Measurements from ENCODE around the gene CIC. TPM values are rescaled to one million over a fixed set of nuclear protein-coding genes. Genes with fewer than 3 reads are reported as not detected.

Gene CIC
- total RNA-seq, 4 donors from 2014 or later = 57.8 to 90.0 (median 59.0) TPM

GRCh38 chr19:42270346-42271044, 1.4 kb downstream of the CIC start:
- WGBS, 2 donors = 0 to 3% methylated on average over 18 of the region's 18 CpGs
- no peak for DNase-seq (ENCODE audit: low spot score in 2 of 2)
- intact Hi-C loops (cut with DNase I; ENCODE audit: low total_unique reads) = no loop called here

GRCh38 chr19:42271045-42271419, 2.0 kb downstream of the CIC start:
- intact Hi-C loops (cut with DNase I; ENCODE audit: low total_unique reads) = no loop called here
- DNase-seq (ENCODE audit: low spot score in 2 of 2) = no peak
- H3K4me3 ChIP-seq (ENCODE audit: low read depth, poor library complexity, severe bottlenecking) = no peak overlapping the region
- 0 to 31% methylated on average over 3 of the region's 3 CpGs for WGBS, 2 donors
- TF ChIP-seq POLR2A (IDR thresholded peaks at IDR 0.05) (no peak), CTCF (IDR thresholded peaks at IDR 0.05) (no peak)

More at GRCh38 chr19:42270346-42271044, 1.4 kb downstream of the CIC start:
- TF ChIP-seq CTCF (IDR thresholded peaks at IDR 0.05) = no peak
- TF ChIP-seq POLR2A (IDR thresholded peaks at IDR 0.05) = no peak
- H3K4me3 ChIP-seq (ENCODE audit: low read depth, poor library complexity, severe bottlenecking) = no peak overlapping the region

DNA sequence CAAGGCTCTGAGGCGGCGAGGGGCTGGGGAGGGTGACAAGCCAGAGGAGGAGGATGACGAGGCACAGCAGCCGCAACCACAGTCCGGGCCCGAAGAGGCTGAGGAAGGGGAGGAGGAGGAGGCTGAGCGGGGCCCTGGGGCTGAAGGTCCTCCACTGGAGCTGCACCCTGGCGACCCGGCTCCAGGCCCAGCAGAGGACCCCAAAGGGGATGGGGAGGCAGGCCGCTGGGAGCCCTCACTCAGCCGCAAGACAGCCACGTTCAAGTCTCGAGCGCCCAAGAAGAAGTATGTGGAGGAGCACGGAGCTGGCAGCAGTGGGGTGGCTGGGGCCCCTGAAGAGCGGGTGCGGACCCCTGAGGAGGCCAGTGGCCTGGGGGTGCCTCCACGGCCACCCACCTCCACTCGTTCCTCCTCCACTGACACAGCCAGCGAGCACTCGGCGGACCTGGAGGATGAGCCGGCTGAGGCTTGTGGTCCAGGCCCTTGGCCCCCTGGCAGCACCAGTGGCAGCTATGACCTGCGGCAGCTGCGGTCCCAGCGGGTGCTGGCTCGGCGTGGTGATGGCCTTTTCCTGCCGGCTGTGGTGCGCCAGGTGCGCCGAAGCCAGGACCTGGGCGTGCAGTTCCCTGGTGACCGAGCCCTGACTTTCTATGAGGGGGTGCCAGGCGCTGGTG, 2.9 kb downstream of the CIC start:
- no peak for DNase-seq (ENCODE audit: low spot score in 2 of 2)
- no peak overlapping the region for H3K4me3 ChIP-seq (ENCODE audit: low read depth, poor library complexity, severe bottlenecking)
- intact Hi-C loops (cut with DNase I; ENCODE audit: low total_unique reads) = no loop called here
- 86 to 89% methylated on average over 10 to 28 of the region's 35 CpGs for WGBS, 2 donors
- TF ChIP-seq POLR2A (IDR thresholded peaks at IDR 0.05) (no peak), CTCF (IDR thresholded peaks at IDR 0.05) (no peak)

GRCh38 chr19:42272535-42272897, 3.5 kb downstream of the CIC start:
- H3K4me3 ChIP-seq (ENCODE audit: low read depth, poor library complexity, severe bottlenecking) = no peak overlapping the region
- DNase-seq (ENCODE audit: low spot score in 2 of 2) = no peak
- 85% methylated on average over 3 of the region's 9 CpGs; no CpG with 5 or more reads in 1 of the 2 donors for WGBS, 2 donors
- intact Hi-C loops (cut with DNase I; ENCODE audit: low total_unique reads) = no loop called here
- TF ChIP-seq CTCF (IDR thresholded peaks at IDR 0.05) (no peak), POLR2A (IDR thresholded peaks at IDR 0.05) (no peak)

DNA sequence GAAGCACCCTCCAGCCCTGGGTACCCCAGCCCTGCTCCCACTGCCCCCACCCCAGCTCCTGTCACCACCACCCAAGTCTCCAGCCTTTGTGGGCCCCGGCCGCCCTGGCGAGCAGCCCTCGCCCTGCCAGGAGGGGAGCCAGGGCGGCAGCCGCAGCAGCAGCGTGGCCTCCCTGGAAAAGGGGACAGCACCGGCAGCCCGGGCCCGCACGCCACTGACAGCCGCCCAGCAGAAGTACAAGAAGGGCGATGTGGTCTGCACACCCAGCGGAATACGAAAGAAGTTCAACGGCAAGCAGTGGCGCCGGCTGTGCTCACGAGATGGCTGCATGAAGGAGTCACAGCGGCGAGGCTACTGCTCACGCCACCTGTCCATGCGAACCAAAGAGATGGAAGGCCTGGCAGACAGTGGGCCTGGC, 3.9 kb downstream of the CIC start:
- DNase-seq (ENCODE audit: low spot score in 2 of 2) = no peak
- TF ChIP-seq CTCF (IDR thresholded peaks at IDR 0.05) (no peak), POLR2A (IDR thresholded peaks at IDR 0.05) (no peak)
- intact Hi-C loops (cut with DNase I; ENCODE audit: low total_unique reads) = no loop called here
- H3K4me3 ChIP-seq (ENCODE audit: low read depth, poor library complexity, severe bottlenecking) = no peak overlapping the region
- WGBS, 2 donors = 97% methylated on average over 23 of the region's 23 CpGs

Data from lower leg skin (tissue), 4 donors.